Tongue (tissue), 2 donors: ENCODE measurements around the gene EPHB1. TPM values are rescaled to one million over a fixed set of nuclear protein-coding genes. Genes with fewer than 3 reads are reported as not detected.
A peak's percentile ranks its signal among the peaks of the same experiment; 100 is the strongest.
"Not testable (repeated sequence)": the region's sequence is repeated elsewhere in the genome, so short reads cannot be mapped to it uniquely, and the experiment has no call there.

Experiments used
- DNase-seq: peaks from one replicate; pipeline ENCODE4 v3.0.0-alpha.2; 2015
- total RNA-seq: library from RNA; depleted of rRNA; stranded (reverse); fragments of >200 nt; gene quantifications from one replicate; pipeline ENCODE4 v1.2.3, GENCODE V29; 2014

The EPHB1 gene
- total RNA-seq, 1 donor from 2014 or later = 13.3 TPM

GRCh38 chr3:135084976-135085375, 289.9 kb downstream of the EPHB1 start:
- DNase-seq = no peak

DNA sequence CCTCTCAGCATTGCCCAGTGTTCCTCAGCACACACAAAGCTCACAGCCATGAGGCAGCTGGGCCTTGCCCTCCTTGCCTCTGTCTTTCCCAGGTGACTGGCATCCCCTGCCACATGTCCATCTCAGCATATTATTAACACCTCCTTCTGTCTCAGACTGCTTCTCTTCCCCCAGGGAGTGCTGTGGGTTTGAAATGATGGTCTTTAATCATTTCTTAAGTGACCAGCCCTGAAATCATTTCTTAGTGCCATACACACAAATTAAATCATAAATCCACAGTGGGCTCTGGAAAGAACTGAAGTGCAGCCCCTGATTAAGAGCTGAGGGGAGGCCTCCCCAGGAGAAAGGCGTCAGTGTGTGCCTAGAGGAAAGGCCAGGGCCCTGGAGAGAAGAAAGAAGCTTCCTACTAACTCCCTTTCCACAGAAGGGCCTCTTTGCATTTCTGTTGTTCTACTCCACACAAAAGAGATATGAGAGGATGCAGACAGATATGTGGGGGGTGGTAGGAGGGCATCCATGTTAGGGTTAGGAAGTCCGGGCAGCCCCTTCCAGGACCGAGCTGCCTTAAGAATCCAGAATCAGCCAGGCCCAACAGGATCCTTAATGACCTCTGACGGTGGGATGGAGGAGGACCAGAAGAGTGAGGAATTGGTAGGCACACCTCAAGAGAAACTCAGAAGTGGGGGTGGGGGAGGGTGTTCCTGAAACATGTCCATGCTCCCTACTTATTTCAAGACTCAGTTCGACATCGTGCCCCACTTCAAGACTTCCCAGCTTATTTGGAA, 290.8 kb downstream of the EPHB1 start:
- DNase-seq = no peak

GRCh38 chr3:135087782-135088181, 292.7 kb downstream of the EPHB1 start:
- DNase-seq = no peak

DNA sequence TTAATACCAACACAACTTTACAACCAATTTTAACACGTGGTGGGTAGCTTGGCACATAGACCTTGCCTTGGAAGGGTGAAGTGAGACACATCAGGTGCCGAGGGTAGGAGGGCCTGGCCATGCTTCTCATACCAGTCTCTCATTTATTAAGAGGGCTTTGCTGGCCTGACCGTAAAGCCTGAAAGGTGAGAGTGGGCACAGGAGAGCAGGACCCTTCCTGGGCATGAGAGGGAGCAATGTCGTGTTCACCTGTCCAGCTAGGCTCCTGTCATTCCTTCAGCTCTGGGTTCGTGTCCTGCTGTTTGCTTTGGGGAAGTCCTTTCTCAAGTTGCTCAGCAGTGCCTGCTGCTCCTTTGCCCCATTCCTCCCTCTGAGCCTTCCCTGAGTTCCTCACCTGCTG, 294.4 kb downstream of the EPHB1 start:
- no peak for DNase-seq

- DNase-seq = no peak
These were observed 295.1 kb downstream of the EPHB1 start for GRCh38 chr3:135090020-135090717.

DNA sequence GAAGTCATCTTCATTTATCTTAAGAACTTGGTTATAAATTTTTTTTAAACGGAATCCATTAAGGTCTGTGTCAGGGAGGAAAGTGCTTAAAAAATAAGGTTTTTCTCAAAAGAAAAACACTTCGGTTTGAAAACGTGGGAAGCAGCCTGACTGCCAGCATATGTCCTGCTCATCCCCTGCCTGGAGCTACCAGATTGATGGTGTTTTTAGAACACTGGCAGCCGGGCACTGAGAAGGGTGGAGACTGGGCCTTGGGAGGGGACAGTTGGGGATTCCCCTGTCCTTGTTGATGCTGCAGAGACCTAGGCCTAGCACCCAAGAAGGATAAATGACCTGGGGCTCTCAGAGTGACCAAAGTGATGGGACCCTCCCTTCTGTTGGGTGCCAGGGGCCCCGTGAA, 296.9 kb downstream of the EPHB1 start:
- DNase-seq = no peak

DNA sequence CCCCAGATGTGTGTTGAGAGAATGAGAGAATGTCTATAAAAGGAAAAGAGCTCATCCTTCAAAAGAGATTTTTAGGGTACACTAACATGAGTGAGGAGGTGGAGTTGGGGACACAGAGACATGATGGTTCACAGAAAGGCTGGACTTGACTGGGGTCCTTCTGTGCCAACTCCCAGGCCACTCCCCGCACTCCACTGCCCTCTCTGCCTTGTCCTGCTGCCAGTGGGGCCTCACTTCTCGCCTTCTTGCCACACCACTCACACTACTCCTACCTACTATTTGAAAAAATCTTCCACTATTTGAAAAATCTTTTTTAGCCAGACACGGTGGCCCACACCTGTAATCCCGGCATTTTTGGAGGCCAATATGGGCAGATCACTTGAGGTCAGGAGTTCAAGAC, 298.1 kb downstream of the EPHB1 start:
- no peak for DNase-seq

- DNase-seq = no peak
These were observed 302.4 kb downstream of the EPHB1 start for GRCh38 chr3:135097276-135097946.

GRCh38 chr3:135099734-135100355, 304.8 kb downstream of the EPHB1 start:
- no peak for DNase-seq

DNA sequence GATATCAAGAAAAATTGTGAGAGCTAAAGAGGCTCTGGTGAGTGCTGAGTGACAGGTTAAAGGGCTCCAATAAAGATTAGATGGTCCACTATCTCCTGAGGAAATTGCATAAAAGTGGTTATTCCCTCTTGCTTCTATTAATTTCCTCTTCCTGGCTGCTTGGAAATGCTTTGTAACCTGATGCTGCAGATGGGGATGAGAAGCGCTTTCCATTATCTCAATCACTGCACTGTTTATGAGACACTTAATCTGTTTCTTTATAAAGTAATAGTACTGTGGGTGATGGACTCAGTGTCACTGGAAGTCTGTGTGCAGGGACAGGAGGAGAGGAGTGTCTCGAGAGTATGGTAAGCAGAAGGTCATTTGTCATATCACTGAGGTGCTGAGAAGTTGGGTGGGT, 305.3 kb downstream of the EPHB1 start:
- no peak for DNase-seq

DNA sequence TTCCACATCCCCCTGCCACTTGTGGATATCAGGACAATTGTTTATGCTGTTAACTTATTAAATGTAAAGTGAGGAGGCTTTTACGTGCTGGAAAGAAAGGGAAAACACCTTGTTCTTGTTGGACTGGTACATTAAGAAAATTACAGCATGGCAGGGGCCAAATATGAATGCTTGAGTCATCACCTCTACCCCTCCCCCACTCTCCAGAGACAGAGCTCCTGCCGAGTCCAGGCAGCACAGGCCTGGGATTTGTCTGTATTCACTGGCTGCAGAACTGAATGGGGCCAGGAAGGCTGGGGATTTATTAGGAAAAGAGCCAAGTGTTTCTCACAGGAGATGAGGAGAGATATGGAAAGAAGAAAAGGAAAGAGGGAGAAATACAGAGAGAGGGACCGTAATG, 308.9 kb downstream of the EPHB1 start:
- peak; percentile 3 for DNase-seq

DNA sequence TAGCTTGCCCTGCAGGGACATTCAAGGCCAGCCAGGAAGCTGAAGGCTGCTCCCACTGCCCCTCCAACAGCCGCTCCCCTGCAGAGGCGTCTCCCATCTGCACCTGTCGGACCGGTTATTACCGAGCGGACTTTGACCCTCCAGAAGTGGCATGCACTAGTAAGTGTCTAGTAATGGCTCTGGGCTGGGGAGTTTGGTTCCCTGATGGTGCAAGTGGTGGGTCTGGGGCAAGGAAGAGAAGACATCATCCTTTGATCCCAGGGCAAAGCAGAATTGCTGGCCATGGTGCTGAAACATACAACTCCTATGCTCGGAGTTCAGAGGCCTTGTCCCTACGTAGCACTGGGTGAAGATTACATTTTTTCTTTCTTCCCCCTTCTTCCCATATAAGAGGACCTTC, 311.4 kb downstream of the EPHB1 start:
- peak; percentile 73 for DNase-seq

GRCh38 chr3:135107043-135107442, 312.0 kb downstream of the EPHB1 start:
- no peak for DNase-seq

GRCh38 chr3:135109681-135110080, 314.6 kb downstream of the EPHB1 start:
- no peak for DNase-seq

GRCh38 chr3:135114551-135114950, 319.5 kb downstream of the EPHB1 start:
- not testable (repeated sequence) for DNase-seq

- DNase-seq = no peak
These were observed 322.9 kb downstream of the EPHB1 start for GRCh38 chr3:135117977-135118376.

GRCh38 chr3:135118792-135119191, 323.7 kb downstream of the EPHB1 start:
- DNase-seq = no peak

GRCh38 chr3:135125171-135125801, 330.2 kb downstream of the EPHB1 start:
- peak; percentile 74 for DNase-seq

GRCh38 chr3:135127946-135128470, 332.9 kb downstream of the EPHB1 start:
- DNase-seq = no peak

DNA sequence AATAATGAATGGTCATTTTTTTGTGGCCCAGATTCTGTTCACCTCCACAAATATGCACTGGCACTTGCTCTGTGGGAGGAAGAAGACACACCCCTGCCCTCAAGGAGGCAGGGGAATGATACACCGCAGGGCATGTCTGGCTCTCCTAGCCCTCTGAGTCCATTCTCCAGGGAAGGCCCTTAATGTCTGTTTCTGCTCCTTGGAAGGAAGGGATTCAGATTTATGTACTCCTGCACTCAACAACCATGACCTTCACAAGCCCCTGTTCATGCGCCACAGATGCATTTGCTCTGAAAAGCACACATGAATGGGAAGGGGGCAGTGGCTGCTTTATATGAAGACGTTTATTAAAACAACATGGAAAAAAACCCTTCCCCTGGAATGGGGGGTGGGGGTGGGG, 333.8 kb downstream of the EPHB1 start:
- DNase-seq = no peak

DNA sequence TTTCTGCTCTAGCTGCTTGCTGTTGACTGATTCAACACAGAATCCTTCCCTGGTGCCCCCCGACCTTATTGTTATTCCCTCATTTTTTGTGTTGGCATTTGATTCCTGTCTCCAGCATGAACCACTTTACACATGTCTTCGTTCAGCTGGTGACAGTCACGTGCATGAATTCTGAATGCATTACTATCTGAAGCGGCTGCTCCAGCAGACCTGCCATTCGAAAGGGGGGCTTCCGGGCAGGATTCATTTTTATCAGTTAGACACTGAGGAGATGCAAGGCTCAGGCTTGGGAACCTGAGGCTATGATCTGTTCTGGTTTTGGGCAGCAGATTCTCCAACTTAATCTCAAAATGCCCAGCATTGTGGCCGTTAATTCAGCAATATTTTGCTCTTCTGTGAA, 336.2 kb downstream of the EPHB1 start:
- DNase-seq = no peak
